Cardiac muscle cell (in vitro differentiated cells and primary cell): ENCODE data around the gene TSC22D4. TPM values are rescaled to one million over a fixed set of nuclear protein-coding genes. Genes with fewer than 3 reads are reported as not detected.

ENCODE experiments used
- DNase-seq, 2 donors: peaks; one replicate each; pipeline versions ENCODE4 v3.0.0 to v3.0.0-alpha.2; 2010 to 2017; ENCODE audit warnings: low read depth in 1 of 2, low spot score in 1 of 2
- H3K27ac ChIP-seq: fragments of 200-600 bp; sonication (generic); 2 replicates; pipeline ENCODE4 v1.5.1; 2016
- H3K27me3 ChIP-seq: fragments of 200-600 bp; sonication (generic); 2 replicates; pipeline ENCODE4 v1.6.0; 2016; ENCODE audit warnings: control low read depth
- H3K36me3 ChIP-seq: fragments of 200-600 bp; sonication (generic); 2 replicates; pipeline ENCODE4 v1.5.1; 2016; ENCODE audit warnings: control low read depth
- H3K4me1 ChIP-seq: fragments of 200-600 bp; sonication (generic); 2 replicates; pipeline ENCODE4 v1.8.1; 2017; ENCODE audit warnings: low read depth, mild to moderate bottlenecking, mixed run types
- H3K4me3 ChIP-seq: fragments of 200-600 bp; sonication (generic); 2 replicates; pipeline ENCODE4 v1.5.1; 2016; ENCODE audit warnings: mild to moderate bottlenecking
- H3K9me3 ChIP-seq: fragments of 200-600 bp; sonication (generic); 2 replicates; pipeline ENCODE4 v1.5.1; 2017; ENCODE audit warnings: low read depth, mild to moderate bottlenecking, control low read depth
- CTCF ChIP-seq: IDR thresholded peaks from 2 replicates; pipeline ENCODE4 v1.5.1; 2012; ENCODE audit warnings: low read depth, mild to moderate bottlenecking, low read length
- polyA plus RNA-seq: library from polyadenylated mRNA; unstranded; fragments of >200 nt; fragmentation: Nextera tagmentation; extraction: Ambion mirVana; gene quantifications from 2 replicates; pipeline ENCODE4 v1.2.1, GENCODE V29; 2016
- total RNA-seq: library from RNA; depleted of rRNA; stranded (reverse); fragments of >200 nt; gene quantifications from 2 replicates; pipeline ENCODE4 v1.2.3, GENCODE V29; 2016

TSC22D4 gene
- total and polyA plus RNA-seq, 2 experiments from 2014 or later, result 91.9 to 133 TPM

GRCh38 chr7:100428199-100428966, 50.6 kb downstream of the TSC22D4 start, which contains the start of gene ZCWPW1:
Gene ZCWPW1 (minus strand): TSS chr7:100428703. CDS start chr7:100420649, 8,054 bp downstream.
- no peaks in the 10 kb centered on the region for H3K27me3 ChIP-seq
- DNase-seq, result peak; percentile 94 to 98
- peak within 1 kb of the TSS; percentile 77 for H3K4me3 ChIP-seq
- peaks cover 22% of the 10 kb centered on the region for H3K4me1 ChIP-seq
- peak within 1 kb of the TSS; percentile 100 for H3K27ac ChIP-seq
- H3K36me3 ChIP-seq, result no peaks in the 10 kb centered on the region
- TF ChIP-seq CTCF, result no peak
- H3K9me3 ChIP-seq, result no peaks in the 10 kb centered on the region

- H3K27ac ChIP-seq, result peak overlapping the region; percentile 100
These were observed 51.2 kb downstream of the TSC22D4 start for GRCh38 chr7:100427762-100428198.

GRCh38 chr7:100426516-100426915, 52.5 kb downstream of the TSC22D4 start:
- Histone ChIP-seq H3K36me3 (no peaks in the 10 kb centered on the region), H3K4me1 (peaks cover 9% of the 10 kb centered on the region), H3K27ac (no peak overlapping the region), H3K4me3 (no peak overlapping the region), H3K27me3 (no peaks in the 10 kb centered on the region), H3K9me3 (no peaks in the 10 kb centered on the region)
- TF ChIP-seq CTCF, result no peak
- no peak for DNase-seq

More at GRCh38 chr7:100427762-100428198, 51.2 kb downstream of the TSC22D4 start:
- Histone ChIP-seq H3K9me3 (no peaks in the 10 kb centered on the region), H3K4me1 (peaks cover 21% of the 10 kb centered on the region), H3K36me3 (no peaks in the 10 kb centered on the region), H3K4me3 (peak overlapping the region; percentile 77), H3K27me3 (no peaks in the 10 kb centered on the region)
- no peak for TF ChIP-seq CTCF
- no peak for DNase-seq

GRCh38 chr7:100425347-100425746, 53.7 kb downstream of the TSC22D4 start:
- Histone ChIP-seq H3K27me3 (no peaks in the 10 kb centered on the region), H3K4me1 (no peaks in the 10 kb centered on the region), H3K36me3 (no peaks in the 10 kb centered on the region), H3K9me3 (no peaks in the 10 kb centered on the region), H3K27ac (no peak overlapping the region), H3K4me3 (no peak overlapping the region)
- DNase-seq, result no peak
- no peak for TF ChIP-seq CTCF

GRCh38 chr7:100423315-100423714, 55.7 kb downstream of the TSC22D4 start:
- Histone ChIP-seq H3K27ac (no peak overlapping the region), H3K4me3 (no peak overlapping the region), H3K9me3 (no peaks in the 10 kb centered on the region), H3K27me3 (no peaks in the 10 kb centered on the region), H3K36me3 (no peaks in the 10 kb centered on the region), H3K4me1 (no peaks in the 10 kb centered on the region)
- DNase-seq, result no peak
- TF ChIP-seq CTCF, result no peak
